OCI-LY3 (cell line): ENCODE data around the gene MARF1.

Experiments
- H2AFZ ChIP-seq: fragments of 200-600, 300-600 bp; shearing (Covaris generic); 2 replicates; pipeline ENCODE4 v1.6.0; 2014; ENCODE audit warnings: antibody characterized with exemption, low read depth, low read length
- H3K27ac ChIP-seq: fragments of 200-600, 300-600 bp; sonication (generic); 2 replicates; pipeline ENCODE4 v1.5.1; 2014; ENCODE audit warnings: mild to moderate bottlenecking, low read length, moderate library complexity, mixed read lengths
- H3K27me3 ChIP-seq: fragments of 200-600, 300-600 bp; sonication (generic); 2 replicates; pipeline ENCODE4 v1.6.1; 2014; ENCODE audit warnings: low read depth, low read length, mixed read lengths
- H3K36me3 ChIP-seq: fragments of 200-600, 300-600 bp; sonication (generic); replicated peaks from 2 replicates; pipeline ENCODE3; 2014; ENCODE audit warnings: low read depth, low read length, mixed read lengths
- H3K4me1 ChIP-seq: fragments of 300-600, 200-600 bp; sonication (generic); 2 replicates; pipeline ENCODE4 v1.6.1; 2014; ENCODE audit warnings: low read length, mixed read lengths
- H3K4me2 ChIP-seq: fragments of 200-600, 300-600 bp; sonication (generic); 2 replicates; pipeline ENCODE4 v1.6.1; 2014; ENCODE audit warnings: low read length, mixed read lengths
- H3K4me3 ChIP-seq: fragments of 300-600, 200-600 bp; sonication (generic); 2 replicates; pipeline ENCODE4 v1.5.1; 2014; ENCODE audit warnings: antibody characterized with exemption, mild to moderate bottlenecking, low read length, moderate library complexity
- H3K79me2 ChIP-seq: fragments of 300-600, 200-600 bp; shearing (Covaris generic); 2 replicates; pipeline ENCODE4 v1.6.1; 2014; ENCODE audit warnings: mild to moderate bottlenecking, low read length, mixed read lengths
- H3K9ac ChIP-seq: fragments of 300-600, 200-600 bp; shearing (Covaris generic); 2 replicates; pipeline ENCODE4 v1.6.0; 2014; ENCODE audit warnings: mild to moderate bottlenecking, low read length, moderate library complexity
- H3K9me3 ChIP-seq: fragments of 200-600, 300-600 bp; shearing (Covaris generic); 2 replicates; pipeline ENCODE4 v1.6.1; 2014; ENCODE audit warnings: low read length, mixed read lengths; ENCODE audit not compliant: insufficient read depth
- H4K20me1 ChIP-seq: fragments of 200-600, 300-600 bp; sonication (generic); 2 replicates; pipeline ENCODE4 v1.6.1; 2016; ENCODE audit warnings: low read length, mixed read lengths; ENCODE audit not compliant: insufficient read depth
- CTCF ChIP-seq: fragments of 200-600, 300-600 bp; sonication (generic); IDR thresholded peaks from 2 replicates; pipeline ENCODE4 v1.5.1; 2014; ENCODE audit warnings: antibody characterized with exemption, low read length, low read depth
- EZH2phosphoT487 ChIP-seq: fragments of 200-600 bp; shearing (Covaris generic); IDR thresholded peaks from 2 replicates; pipeline ENCODE4 v1.6.1; 2018; ENCODE audit warnings: antibody characterized with exemption, mixed run types, low read depth

Gene MARF1

GRCh38 chr16:15566095-15566494 lies 76.9 kb downstream of the MARF1 start:
- Histone ChIP-seq H3K27me3 (no peaks in the 10 kb centered on the region), H4K20me1 (no peaks in the 10 kb centered on the region), H3K79me2 (no peaks in the 10 kb centered on the region), H2AFZ (no peak overlapping the region), H3K4me2 (no peak overlapping the region), H3K9me3 (no peaks in the 10 kb centered on the region), H3K4me3 (no peak overlapping the region), H3K36me3 (no peaks in the 10 kb centered on the region), H3K27ac (no peak overlapping the region), H3K9ac (no peak overlapping the region), H3K4me1 (peaks cover 11% of the 10 kb centered on the region)
- TF ChIP-seq EZH2phosphoT487 (no peak), CTCF (no peak)

GRCh38 chr16:15564604-15565339 lies 78.2 kb downstream of the MARF1 start:
- H2AFZ ChIP-seq: no peak overlapping the region

GRCh38 chr16:15559176-15559575 lies 83.8 kb downstream of the MARF1 start:
- Histone ChIP-seq H3K27ac (no peak overlapping the region), H3K9ac (no peak overlapping the region)

More at GRCh38 chr16:15564604-15565339, 78.2 kb downstream of the MARF1 start:
- H3K9me3 ChIP-seq: no peaks in the 10 kb centered on the region
- H3K4me1 ChIP-seq: peaks cover 11% of the 10 kb centered on the region
- no peak overlapping the region for H3K9ac ChIP-seq
- H3K79me2 ChIP-seq: no peaks in the 10 kb centered on the region
- TF ChIP-seq EZH2phosphoT487: no peak
- no peak for TF ChIP-seq CTCF
- H3K4me2 ChIP-seq: no peak overlapping the region
- H3K27me3 ChIP-seq: no peaks in the 10 kb centered on the region
- H4K20me1 ChIP-seq: no peaks in the 10 kb centered on the region
- H3K36me3 ChIP-seq: no peaks in the 10 kb centered on the region
- no peak overlapping the region for H3K4me3 ChIP-seq
- no peak overlapping the region for H3K27ac ChIP-seq

GRCh38 chr16:15557258-15557657 lies 85.7 kb downstream of the MARF1 start:
- H3K9ac ChIP-seq: no peak overlapping the region

More at GRCh38 chr16:15559176-15559575, 83.8 kb downstream of the MARF1 start:
- H3K9me3 ChIP-seq: no peaks in the 10 kb centered on the region
- no peaks in the 10 kb centered on the region for H3K27me3 ChIP-seq
- H2AFZ ChIP-seq: no peak overlapping the region
- H4K20me1 ChIP-seq: no peaks in the 10 kb centered on the region
- H3K4me2 ChIP-seq: no peak overlapping the region
- H3K4me3 ChIP-seq: no peak overlapping the region
- TF ChIP-seq CTCF: no peak
- TF ChIP-seq EZH2phosphoT487: no peak
- H3K36me3 ChIP-seq: no peaks in the 10 kb centered on the region
- H3K4me1 ChIP-seq: peaks cover 9% of the 10 kb centered on the region
- H3K79me2 ChIP-seq: no peaks in the 10 kb centered on the region

More at GRCh38 chr16:15557258-15557657, 85.7 kb downstream of the MARF1 start:
- Histone ChIP-seq H4K20me1 (no peaks in the 10 kb centered on the region), H3K27ac (no peak overlapping the region), H3K9me3 (no peaks in the 10 kb centered on the region), H3K4me3 (no peak overlapping the region), H3K4me1 (peaks cover 6% of the 10 kb centered on the region), H3K27me3 (no peaks in the 10 kb centered on the region), H3K36me3 (no peaks in the 10 kb centered on the region), H2AFZ (no peak overlapping the region), H3K79me2 (no peaks in the 10 kb centered on the region), H3K4me2 (no peak overlapping the region)
- TF ChIP-seq EZH2phosphoT487: no peak
- TF ChIP-seq CTCF: no peak
